Measurements from ENCODE around the gene FER. TPM values are rescaled to one million over a fixed set of nuclear protein-coding genes. Genes with fewer than 3 reads are reported as not detected.
A peak's percentile ranks its signal among the peaks of the same experiment; 100 is the strongest.
"Not testable (repeated sequence)": the region's sequence is repeated elsewhere in the genome, so short reads cannot be mapped to it uniquely, and the experiment has no call there.

The FER gene
- total and polyA plus RNA-seq, 9 of the 15 experiments (the other 6 are each of a cell fraction or from before 2014, with no cell fraction given): 6.7 to 18.2 (median 8.9) TPM

DNA sequence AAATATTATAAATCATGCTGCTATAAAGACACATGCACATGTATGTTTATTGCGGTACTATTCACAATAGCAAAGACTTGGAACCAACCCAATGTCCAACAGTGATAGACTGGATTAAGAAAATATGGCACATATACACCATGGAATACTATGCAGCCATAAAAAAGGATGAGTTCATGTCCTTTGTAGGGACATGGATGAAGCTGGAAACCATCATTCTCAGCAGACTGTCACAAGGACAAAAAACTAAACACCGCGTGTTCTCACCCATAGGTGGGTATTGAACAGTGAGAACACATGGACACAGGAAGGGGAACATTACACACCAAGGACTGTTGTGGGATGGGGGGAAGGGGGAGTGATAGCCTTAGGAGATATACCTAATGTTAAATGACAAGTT is 118.4 kb downstream of the FER start:
- DNase-seq (ENCODE audit: extremely low read depth in 1 of 4, low spot score in 3 of 4); H4K20me1 ChIP-seq (replicated peaks; ENCODE audit: control insufficient read depth, insufficient read depth, low read length); H3K9ac ChIP-seq (ENCODE audit: insufficient read depth in 1 of 2, low read depth in 2 of 2, low read length in 2 of 2); CTCF ChIA-PET (ENCODE audit: low intra/inter-chr PET ratio); FAIRE-seq; H3K27ac ChIP-seq (ENCODE audit: extremely low read depth, low read depth, low read length); in situ Hi-C loops (cut with MboI); intact Hi-C loops (cut with micrococcal nuclease); H3K4me1 ChIP-seq (replicated peaks in 1 of 2; ENCODE audit: control insufficient read depth in 2 of 2, insufficient read depth in 2 of 2, low read length in 2 of 2); H2AFZ ChIP-seq (ENCODE audit: low read depth, low read length); H3K9me3 ChIP-seq (replicated peaks; ENCODE audit: control insufficient read depth, insufficient read depth, low read depth, low read length); H3K4me3 ChIP-seq; H3K79me2 ChIP-seq (ENCODE audit: control insufficient read depth, insufficient read depth, low read length); H3K9me1 ChIP-seq (ENCODE audit: control insufficient read depth, insufficient read depth, low read length); H3K36me3 ChIP-seq (ENCODE audit: control insufficient read depth, insufficient read depth, low read length); H3K27me3 ChIP-seq (ENCODE audit: control insufficient read depth in 2 of 2, insufficient read depth in 2 of 2, low read length in 2 of 2); ATAC-seq; POLR2A ChIA-PET; BruUV-seq (replicated peaks); H3K4me2 ChIP-seq (ENCODE audit: insufficient read depth, low read length): not testable (repeated sequence)
- TF ChIP-seq ZNF146 (CRISPR knock-in tag; IDR thresholded peaks at IDR 0.05; ENCODE audit: unreplicated experiment) (peak; percentile 89), RBM25 (IDR thresholded peaks at IDR 0.05; ENCODE audit: low read depth, low read length, severe bottlenecking) (peak; percentile 26)
- WGBS (ENCODE audit: insufficient coverage, low coverage, missing lambda C conversion rate): 73% methylated on average over 3 of the region's 3 CpGs

DNA sequence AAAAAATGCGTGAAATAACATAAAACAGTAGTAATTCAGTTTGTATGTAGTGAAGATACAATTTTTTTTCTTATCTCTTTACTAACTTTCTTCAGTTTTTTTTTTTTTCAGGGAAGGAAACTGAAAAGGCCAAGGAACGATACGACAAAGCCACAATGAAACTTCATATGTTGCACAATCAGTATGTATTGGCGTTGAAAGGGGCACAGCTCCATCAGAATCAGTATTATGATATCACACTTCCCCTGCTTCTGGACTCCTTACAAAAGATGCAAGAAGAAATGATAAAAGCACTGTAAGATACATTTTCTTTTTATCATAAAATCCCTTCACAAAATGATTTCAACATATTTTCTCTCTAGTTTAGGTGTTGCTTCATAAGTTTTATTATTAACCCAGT is 120.0 kb downstream of the FER start:
- Histone ChIP-seq H3K4me3 (no peak overlapping the region), H2AFZ (ENCODE audit: low read depth, low read length) (no peak overlapping the region), H3K4me1 (replicated peaks in 1 of 2; ENCODE audit: control insufficient read depth in 2 of 2, insufficient read depth in 2 of 2, low read length in 2 of 2) (no peaks in the 10 kb centered on the region), H3K9ac (ENCODE audit: insufficient read depth in 1 of 2, low read depth in 2 of 2, low read length in 2 of 2) (no peak overlapping the region), H3K4me2 (ENCODE audit: insufficient read depth, low read length) (no peak overlapping the region), H3K79me2 (ENCODE audit: control insufficient read depth, insufficient read depth, low read length) (no peaks in the 10 kb centered on the region), H3K27ac (ENCODE audit: extremely low read depth, low read depth, low read length) (no peak overlapping the region), H3K9me3 (replicated peaks; ENCODE audit: control insufficient read depth, insufficient read depth, low read depth, low read length) (no peaks in the 10 kb centered on the region), H3K36me3 (ENCODE audit: control insufficient read depth, insufficient read depth, low read length) (no peaks in the 10 kb centered on the region), H4K20me1 (replicated peaks; ENCODE audit: control insufficient read depth, insufficient read depth, low read length) (no peaks in the 10 kb centered on the region), H3K9me1 (ENCODE audit: control insufficient read depth, insufficient read depth, low read length) (no peaks in the 10 kb centered on the region), H3K27me3 (ENCODE audit: control insufficient read depth in 2 of 2, insufficient read depth in 2 of 2, low read length in 2 of 2) (no peaks in the 10 kb centered on the region)
- no TSS peak for BruUV-seq (replicated peaks)
- FAIRE-seq: no peak
- no peak for ATAC-seq
- POLR2A ChIA-PET: no interaction called here
- DNase-seq (ENCODE audit: extremely low read depth in 1 of 4, low spot score in 3 of 4): no peak
- in situ Hi-C loops (cut with MboI): no loop called here
- TF ChIP-seq KDM1A (IDR thresholded peaks at IDR 0.05): no peak
- TF ChIP-seq ZBTB1 (CRISPR knock-in tag; IDR thresholded peaks at IDR 0.05; ENCODE audit: borderline replicate concordance, low read depth): no peak
- no peak for TF ChIP-seq ZNF23 (CRISPR knock-in tag; IDR thresholded peaks at IDR 0.05)
- TF ChIP-seq CEBPG (CRISPR knock-in tag; IDR thresholded peaks at IDR 0.05): no peak
- peak in 1 of 2 experiments; percentile 52; a peak in 3 of 4 replicates for TF ChIP-seq CEBPG (tag; conservative IDR thresholded peaks at IDR 0.05 in 1 of 2, IDR thresholded peaks at IDR 0.05 in 1 of 2)
- TF ChIP-seq, protein P1, sequence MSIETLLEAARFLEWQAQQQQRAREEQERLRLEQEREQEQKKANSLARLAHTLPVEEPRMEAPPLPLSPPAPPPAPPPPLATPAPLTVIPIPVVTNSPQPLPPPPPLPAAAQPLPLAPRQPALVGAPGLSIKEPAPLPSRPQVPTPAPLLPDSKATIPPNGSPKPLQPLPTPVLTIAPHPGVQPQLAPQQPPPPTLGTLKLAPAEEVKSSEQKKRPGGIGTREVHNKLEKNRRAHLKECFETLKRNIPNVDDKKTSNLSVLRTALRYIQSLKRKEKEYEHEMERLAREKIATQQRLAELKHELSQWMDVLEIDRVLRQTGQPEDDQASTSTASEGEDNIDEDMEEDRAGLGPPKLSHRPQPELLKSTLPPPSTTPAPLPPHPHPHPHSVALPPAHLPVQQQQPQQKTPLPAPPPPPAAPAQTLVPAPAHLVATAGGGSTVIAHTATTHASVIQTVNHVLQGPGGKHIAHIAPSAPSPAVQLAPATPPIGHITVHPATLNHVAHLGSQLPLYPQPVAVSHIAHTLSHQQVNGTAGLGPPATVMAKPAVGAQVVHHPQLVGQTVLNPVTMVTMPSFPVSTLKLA (conservative IDR thresholded peaks at IDR 0.05): no peak
- TF ChIP-seq ZFPM2 (CRISPR knock-in tag; IDR thresholded peaks at IDR 0.05): no peak
- peak; percentile 13; the same call in 1 of the 2 replicates for TF ChIP-seq CEBPB (tag; IDR thresholded peaks at IDR 0.05)
- WGBS (ENCODE audit: insufficient coverage, low coverage, missing lambda C conversion rate): 53% methylated on average over 4 of the region's 4 CpGs
- CTCF ChIA-PET (ENCODE audit: low intra/inter-chr PET ratio): no interaction called here
- intact Hi-C loops (cut with micrococcal nuclease): no loop called here
